GM04504 (cell line): ENCODE measurements around the gene LRBA.
"Not testable (repeated sequence)": the region's sequence is repeated elsewhere in the genome, so short reads cannot be mapped to it uniquely, and the experiment has no call there.

Experiments used
- DNase-seq: peaks from one replicate; pipeline ENCODE4 v3.0.0-alpha.2; 2012; ENCODE audit warnings: low read depth

Gene LRBA

DNA sequence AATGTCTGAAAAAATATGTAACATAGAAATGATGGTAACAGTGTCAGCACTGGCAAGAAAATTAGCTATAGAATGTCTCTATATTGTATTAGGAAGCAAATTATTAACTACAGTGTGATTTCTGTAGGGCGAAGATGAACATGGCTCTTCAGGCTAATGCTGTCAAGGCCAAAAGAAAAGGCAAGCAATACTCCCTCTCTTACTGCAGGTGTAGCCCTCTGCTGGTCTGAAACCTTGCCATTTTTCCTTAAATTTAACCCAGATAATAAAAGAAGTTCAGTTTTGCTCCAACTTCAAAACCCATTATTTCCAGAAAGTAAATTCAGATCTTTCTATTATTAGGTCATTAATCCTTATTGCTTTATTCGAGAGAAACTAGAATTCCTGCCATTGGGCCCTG is 215.9 kb downstream of the LRBA start:
- DNase-seq: no peak

DNA sequence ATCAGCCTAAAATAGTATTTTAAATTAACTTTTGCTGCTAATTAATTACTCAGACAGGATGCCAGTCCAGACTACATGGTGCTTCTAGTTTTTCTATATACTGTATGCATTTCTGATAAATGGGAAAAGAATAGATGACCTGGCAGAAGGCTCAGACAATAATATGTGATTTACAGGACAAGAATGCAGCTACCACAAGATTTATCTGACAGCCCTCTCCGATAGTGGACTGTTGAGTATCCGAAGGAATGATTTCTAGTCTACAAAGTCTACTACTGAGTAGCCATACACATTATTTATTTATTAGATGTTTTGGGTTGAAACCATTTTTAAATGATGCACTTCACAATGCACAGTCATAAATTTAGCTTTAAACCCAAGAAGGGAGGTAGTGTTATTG is 220.4 kb downstream of the LRBA start:
- DNase-seq: no peak

- no peak for DNase-seq
Measured at GRCh38 chr4:150789864-150790263, 225.2 kb downstream of the LRBA start.

- DNase-seq: no peak
Measured at GRCh38 chr4:150784939-150785338, 230.1 kb downstream of the LRBA start.

DNA sequence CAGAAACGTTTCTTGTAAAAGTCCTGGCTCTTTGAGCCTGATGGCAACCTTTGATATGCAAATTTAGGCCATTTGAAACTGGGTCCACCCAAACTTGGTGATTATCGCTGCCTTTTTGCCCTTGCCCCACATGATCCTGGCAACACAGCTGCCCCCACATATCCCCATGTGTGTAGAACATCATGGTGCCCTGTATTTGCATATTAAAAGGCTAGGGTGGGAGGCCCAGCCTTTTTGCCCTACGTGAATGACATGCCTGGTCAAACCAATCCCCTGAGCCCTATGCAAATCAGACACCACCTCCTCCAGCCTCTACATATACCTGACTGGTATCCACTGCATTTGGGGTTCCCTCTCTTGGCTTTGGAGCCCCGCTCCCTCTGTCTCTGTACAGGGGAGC is 230.8 kb downstream of the LRBA start:
- no peak for DNase-seq

DNA sequence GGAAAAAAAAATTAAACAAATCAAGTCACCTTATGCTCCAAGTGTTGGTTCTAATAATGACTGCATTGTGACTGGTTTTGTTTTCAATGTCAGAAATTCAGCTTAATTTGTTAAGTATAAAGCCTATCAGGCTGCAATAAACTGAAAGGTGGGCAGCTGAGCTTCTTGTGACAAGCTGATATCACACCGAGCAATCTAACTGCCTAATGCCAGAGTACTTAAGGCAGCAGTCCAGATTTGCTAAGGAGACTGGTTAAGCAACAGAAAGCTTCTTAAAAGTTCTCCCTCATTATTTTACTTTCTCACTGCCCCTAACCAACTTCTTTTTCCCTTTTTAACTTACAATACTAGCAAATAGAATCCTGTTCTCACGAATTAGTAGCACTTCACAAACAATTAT is 232.2 kb downstream of the LRBA start:
- no peak for DNase-seq

- DNase-seq: no peak
Measured at GRCh38 chr4:150782311-150782710, 232.8 kb downstream of the LRBA start.

- no peak for DNase-seq
Measured at GRCh38 chr4:150781191-150781590, 233.9 kb downstream of the LRBA start.

GRCh38 chr4:150779707-150780106 is 235.4 kb downstream of the LRBA start:
- DNase-seq: no peak

GRCh38 chr4:150773729-150774449 is 241.2 kb downstream of the LRBA start:
- no peak for DNase-seq

DNA sequence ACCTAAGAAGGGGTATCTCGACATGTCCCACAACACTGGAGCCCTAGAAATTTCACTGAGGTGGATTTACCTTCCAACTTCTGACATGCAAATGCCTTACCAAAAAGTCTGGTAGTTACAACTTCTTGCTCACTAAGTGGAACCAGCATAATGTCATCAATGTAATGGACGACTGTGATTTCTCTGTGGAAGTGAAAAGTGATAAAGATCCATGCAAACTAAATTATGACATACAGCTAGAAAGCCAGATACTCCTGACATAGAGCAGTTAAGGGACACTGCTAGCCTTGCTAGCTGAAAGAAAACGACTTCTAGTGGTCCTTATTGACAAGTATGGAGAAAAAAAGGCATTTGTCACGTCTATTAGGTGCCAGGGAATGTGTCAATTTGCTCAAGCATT is 242.1 kb downstream of the LRBA start:
- DNase-seq: no peak

DNA sequence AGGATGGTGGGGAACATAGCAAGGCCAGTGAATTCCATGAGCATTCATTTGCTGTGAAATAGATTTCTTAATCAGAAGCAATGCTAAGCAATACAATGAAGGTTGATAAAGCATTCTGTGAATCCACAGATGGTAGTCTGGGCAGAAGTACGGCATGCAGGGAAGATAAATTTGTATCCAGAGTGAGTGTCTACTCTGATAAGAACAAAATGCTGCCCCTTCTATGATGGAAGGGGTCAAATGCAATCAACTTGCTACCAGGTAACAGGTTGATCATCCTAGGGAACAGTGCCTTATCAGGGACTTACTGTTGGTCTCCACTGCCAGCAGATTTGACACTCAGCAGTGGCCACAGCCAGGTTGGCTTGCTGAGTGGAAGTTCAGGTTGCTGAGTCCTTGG is 243.7 kb downstream of the LRBA start:
- DNase-seq: no peak

- DNase-seq: no peak
Measured at GRCh38 chr4:150769845-150770244, 245.2 kb downstream of the LRBA start.

- DNase-seq: peak; percentile 42
Measured at GRCh38 chr4:150769248-150769647, 245.8 kb downstream of the LRBA start.

GRCh38 chr4:150768497-150768896 is 246.6 kb downstream of the LRBA start:
- DNase-seq: no peak

- no peak for DNase-seq
Measured at GRCh38 chr4:150765216-150765615, 249.9 kb downstream of the LRBA start.

DNA sequence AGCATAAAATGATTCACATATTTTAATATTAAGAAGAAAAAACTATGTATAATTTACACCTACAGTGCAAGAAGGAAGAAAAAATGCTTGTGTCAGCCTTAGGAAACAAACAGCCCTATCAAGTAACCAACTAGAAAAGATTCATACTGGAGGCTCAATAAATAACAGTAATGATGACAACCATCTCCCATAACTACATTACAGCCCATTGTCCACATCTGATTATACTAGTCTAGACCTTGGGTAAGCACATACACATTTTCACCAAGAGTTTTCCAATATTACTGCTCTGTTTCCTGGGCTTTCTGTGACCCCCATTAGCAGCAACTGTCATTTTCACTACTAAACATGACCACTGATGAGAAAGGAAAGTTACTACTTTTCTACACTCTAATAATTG is 263.4 kb downstream of the LRBA start:
- DNase-seq: no peak

- no peak for DNase-seq
Measured at GRCh38 chr4:150750824-150751223, 264.3 kb downstream of the LRBA start.

DNA sequence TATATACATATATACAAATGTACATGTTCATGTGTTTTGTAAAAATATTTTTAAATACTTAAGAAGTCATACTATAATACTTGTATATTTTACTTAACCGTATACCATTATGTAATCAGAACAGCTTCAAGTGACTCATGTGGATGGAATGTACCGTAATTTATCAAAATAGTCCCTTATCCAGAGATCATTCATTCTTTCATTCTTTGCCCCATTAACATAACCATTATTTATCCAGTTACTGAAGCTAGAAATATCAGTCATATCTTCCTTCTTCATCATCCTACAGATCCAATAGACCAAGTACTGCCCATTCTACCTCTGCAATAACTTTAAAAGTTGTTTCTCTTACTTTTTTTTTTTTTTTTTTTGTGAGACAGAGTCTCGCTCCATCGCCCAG is 268.9 kb downstream of the LRBA start:
- DNase-seq: no peak

DNA sequence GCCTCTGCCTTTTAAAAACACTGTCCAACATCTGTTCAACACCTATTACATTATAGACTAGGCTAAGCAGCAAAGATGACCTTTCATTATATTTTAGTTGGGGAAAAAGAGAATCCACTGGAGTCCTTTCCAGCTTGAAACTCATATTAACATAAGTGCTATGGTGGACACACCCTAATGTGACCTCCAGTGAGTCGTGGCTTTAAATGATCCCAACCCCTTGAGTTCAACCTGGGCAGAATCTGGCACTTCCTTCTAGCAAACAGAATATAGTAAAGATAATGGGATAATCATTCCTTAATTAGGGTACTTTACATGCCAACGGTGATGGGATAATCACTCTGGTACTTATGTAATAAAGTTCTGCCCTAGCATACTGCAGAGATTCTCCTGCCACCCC is 270.5 kb downstream of the LRBA start:
- no peak for DNase-seq

- DNase-seq: no peak
Measured at GRCh38 chr4:150743564-150744342, 271.3 kb downstream of the LRBA start.

DNA sequence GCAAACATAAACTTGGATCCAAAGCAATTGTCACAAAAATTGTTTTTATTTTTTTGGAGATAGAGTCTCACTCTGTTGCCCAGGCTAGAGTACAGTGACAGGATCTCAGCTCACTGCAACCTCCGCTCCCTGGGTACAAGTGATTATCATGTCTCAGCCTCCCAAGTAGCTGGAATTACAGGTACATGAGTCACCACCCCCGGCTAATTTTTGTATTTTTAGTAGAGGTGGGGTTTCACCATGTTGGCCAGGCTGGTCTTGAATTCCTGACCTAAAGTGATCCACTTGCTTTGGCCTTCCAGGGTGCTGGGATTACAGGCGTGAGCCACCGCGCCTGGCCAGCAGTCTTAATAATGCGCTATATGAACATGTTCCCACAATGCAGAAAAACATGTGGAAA is 272.2 kb downstream of the LRBA start:
- DNase-seq: not testable (repeated sequence)

GRCh38 chr4:150739591-150739990 is 275.5 kb downstream of the LRBA start:
- DNase-seq: no peak
